ENCODE data around the gene DGKE.

Gene DGKE

GRCh38 chr17:56884483-56885311 is 50.7 kb downstream of the DGKE start:
- peak; percentile 17; the same call in 1 of the 2 replicates for TF ChIP-seq POLR2AphosphoS5 (IDR thresholded peaks at IDR 0.05; ENCODE audit: low read depth, low read length)
- TF ChIP-seq POLR2A (IDR thresholded peaks at IDR 0.05; ENCODE audit: low read depth, low read length), result no peak
- no peak for TF ChIP-seq TAF1 (IDR thresholded peaks at IDR 0.05; ENCODE audit: low read depth, low read length)
- FAIRE-seq (no peak), DNase-seq (ENCODE audit: insufficient read length, low spot score) (no peak)

- DNase-seq (ENCODE audit: insufficient read length, low spot score) (no peak), FAIRE-seq (no peak)
- no peak for TF ChIP-seq POLR2AphosphoS5 (IDR thresholded peaks at IDR 0.05; ENCODE audit: low read depth, low read length)
- no peak for TF ChIP-seq TAF1 (IDR thresholded peaks at IDR 0.05; ENCODE audit: low read depth, low read length)
- TF ChIP-seq SPI1 (IDR thresholded peaks at IDR 0.05; ENCODE audit: low read depth, low read length), result no peak
- no peak for TF ChIP-seq POLR2A (IDR thresholded peaks at IDR 0.05; ENCODE audit: low read depth, low read length)
Observed at GRCh38 chr17:56885312-56885657, 51.3 kb downstream of the DGKE start.

- FAIRE-seq (no peak), DNase-seq (ENCODE audit: insufficient read length, low spot score) (no peak)
- 0 out of 2 replicates have a peak, but pooled peaks have one; percentile 19 for TF ChIP-seq POLR2A (IDR thresholded peaks at IDR 0.05; ENCODE audit: low read depth, low read length)
- no peak for TF ChIP-seq POU2F2 (IDR thresholded peaks at IDR 0.05; ENCODE audit: low read depth, low read length)
Observed at GRCh38 chr17:56886288-56886731, 52.4 kb downstream of the DGKE start.

GRCh38 chr17:56887105-56887504 is 53.2 kb downstream of the DGKE start:
- 0 out of 2 replicates have a peak, but pooled peaks have one; percentile 13 for TF ChIP-seq POLR2AphosphoS5 (IDR thresholded peaks at IDR 0.05; ENCODE audit: low read depth, low read length)
- no peak for TF ChIP-seq PAX5 (IDR thresholded peaks at IDR 0.05; ENCODE audit: insufficient read depth, low read length, severe bottlenecking)
- DNase-seq (ENCODE audit: insufficient read length, low spot score) (no peak), FAIRE-seq (no peak)

- DNase-seq (ENCODE audit: insufficient read length, low spot score) (no peak), FAIRE-seq (no peak)
- TF ChIP-seq PAX5 (IDR thresholded peaks at IDR 0.05; ENCODE audit: insufficient read depth, low read length, severe bottlenecking) (no peak), POU2F2 (IDR thresholded peaks at IDR 0.05; ENCODE audit: low read depth, low read length) (0 out of 2 replicates have a peak, but pooled peaks have one; percentile 23), POLR2AphosphoS5 (IDR thresholded peaks at IDR 0.05; ENCODE audit: low read depth, low read length) (peak; percentile 60; the same call in 1 of the 2 replicates), POLR2A (IDR thresholded peaks at IDR 0.05; ENCODE audit: low read depth, low read length) (peak; percentile 32; the same call in 1 of the 2 replicates), TAF1 (IDR thresholded peaks at IDR 0.05; ENCODE audit: low read depth, low read length) (no peak), SPI1 (IDR thresholded peaks at IDR 0.05; ENCODE audit: low read depth, low read length) (no peak)
Observed at GRCh38 chr17:56887552-56888467, 53.9 kb downstream of the DGKE start.

GRCh38 chr17:56890390-56890789 is 56.4 kb downstream of the DGKE start:
- TF ChIP-seq PAX5 (IDR thresholded peaks at IDR 0.05; ENCODE audit: insufficient read depth, low read length, severe bottlenecking) (no peak), POLR2A (IDR thresholded peaks at IDR 0.05; ENCODE audit: low read depth, low read length) (peak; percentile 30; the same call in 1 of the 2 replicates), TAF1 (IDR thresholded peaks at IDR 0.05; ENCODE audit: low read depth, low read length) (no peak), POLR2AphosphoS5 (IDR thresholded peaks at IDR 0.05; ENCODE audit: low read depth, low read length) (peak; percentile 52; the same call in 1 of the 2 replicates), POU2F2 (IDR thresholded peaks at IDR 0.05; ENCODE audit: low read depth, low read length) (no peak), SPI1 (IDR thresholded peaks at IDR 0.05; ENCODE audit: low read depth, low read length) (peak; percentile 31; the same call in 1 of the 2 replicates)
- FAIRE-seq, result no peak
- no peak for DNase-seq (ENCODE audit: insufficient read length, low spot score)

- TF ChIP-seq TAF1 (IDR thresholded peaks at IDR 0.05; ENCODE audit: low read depth, low read length) (no peak), SPI1 (IDR thresholded peaks at IDR 0.05; ENCODE audit: low read depth, low read length) (no peak), POU2F2 (IDR thresholded peaks at IDR 0.05; ENCODE audit: low read depth, low read length) (no peak), POLR2AphosphoS5 (IDR thresholded peaks at IDR 0.05; ENCODE audit: low read depth, low read length) (no peak), PAX5 (IDR thresholded peaks at IDR 0.05; ENCODE audit: insufficient read depth, low read length, severe bottlenecking) (no peak), POLR2A (IDR thresholded peaks at IDR 0.05; ENCODE audit: low read depth, low read length) (no peak)
- no peak for DNase-seq (ENCODE audit: insufficient read length, low spot score)
- no peak for FAIRE-seq
Observed at GRCh38 chr17:56890906-56891674, 57.1 kb downstream of the DGKE start.

- no peak for DNase-seq (ENCODE audit: insufficient read length, low spot score)
- FAIRE-seq, result no peak
- TF ChIP-seq POU2F2 (IDR thresholded peaks at IDR 0.05; ENCODE audit: low read depth, low read length), result no peak
- no peak for TF ChIP-seq POLR2A (IDR thresholded peaks at IDR 0.05; ENCODE audit: low read depth, low read length)
- no peak for TF ChIP-seq TAF1 (IDR thresholded peaks at IDR 0.05; ENCODE audit: low read depth, low read length)
- TF ChIP-seq PAX5 (IDR thresholded peaks at IDR 0.05; ENCODE audit: insufficient read depth, low read length, severe bottlenecking), result no peak
- TF ChIP-seq POLR2AphosphoS5 (IDR thresholded peaks at IDR 0.05; ENCODE audit: low read depth, low read length), result no peak
- TF ChIP-seq SPI1 (IDR thresholded peaks at IDR 0.05; ENCODE audit: low read depth, low read length), result no peak
Observed at GRCh38 chr17:56891751-56892150, 57.8 kb downstream of the DGKE start.

- FAIRE-seq, result no peak
- DNase-seq (ENCODE audit: insufficient read length, low spot score), result no peak
- TF ChIP-seq POLR2A (IDR thresholded peaks at IDR 0.05; ENCODE audit: low read depth, low read length), result no peak
- no peak for TF ChIP-seq PAX5 (IDR thresholded peaks at IDR 0.05; ENCODE audit: insufficient read depth, low read length, severe bottlenecking)
- TF ChIP-seq TAF1 (IDR thresholded peaks at IDR 0.05; ENCODE audit: low read depth, low read length), result no peak
- no peak for TF ChIP-seq SPI1 (IDR thresholded peaks at IDR 0.05; ENCODE audit: low read depth, low read length)
- no peak for TF ChIP-seq POLR2AphosphoS5 (IDR thresholded peaks at IDR 0.05; ENCODE audit: low read depth, low read length)
- TF ChIP-seq POU2F2 (IDR thresholded peaks at IDR 0.05; ENCODE audit: low read depth, low read length), result no peak
Observed at GRCh38 chr17:56892333-56892732, 58.4 kb downstream of the DGKE start.
